SU-DHL-6 (cell line): ENCODE results near the gene SORCS2.

Source experiments
- H2AFZ ChIP-seq: fragments of 200-600 bp; sonication (generic); 2 replicates; pipeline ENCODE4 v1.6.1; 2014; ENCODE audit warnings: low read depth, mild to moderate bottlenecking, moderate library complexity, mixed read lengths, antibody characterized with exemption, low read length; ENCODE audit not compliant: severe bottlenecking
- H3F3A ChIP-seq: fragments of 200-600 bp; shearing (Covaris generic); 2 replicates; pipeline ENCODE4 v1.6.0; 2016; ENCODE audit warnings: antibody characterized with exemption, mild to moderate bottlenecking; ENCODE audit not compliant: insufficient read depth
- H3K27ac ChIP-seq: fragments of 200-600 bp; sonication (generic); 2 replicates; pipeline ENCODE4 v1.5.1; 2016; ENCODE audit warnings: low read depth, mild to moderate bottlenecking, low read length, moderate library complexity, mixed read lengths
- H3K27me3 ChIP-seq: fragments of 200-600 bp; sonication (generic), shearing (Covaris generic); 2 replicates; pipeline ENCODE4 v1.6.0; 2014; ENCODE audit warnings: mild to moderate bottlenecking, low read length
- H3K36me3 ChIP-seq: fragments of 200-600 bp; sonication (generic); 2 replicates; pipeline ENCODE4 v1.6.1; 2014; ENCODE audit warnings: mild to moderate bottlenecking, low read length, mixed read lengths
- H3K4me2 ChIP-seq: fragments of 300-600, 200-600 bp; shearing (Covaris generic), sonication (generic); 2 replicates; pipeline ENCODE4 v1.6.0; 2014; ENCODE audit warnings: low read length, low read depth, mild to moderate bottlenecking; ENCODE audit not compliant: poor library complexity, severe bottlenecking
- H3K4me3 ChIP-seq: fragments of 200-600 bp; sonication (generic); 2 replicates; pipeline ENCODE4 v1.5.1; 2014; ENCODE audit warnings: antibody characterized with exemption, low read length, mild to moderate bottlenecking, mixed read lengths; ENCODE audit not compliant: insufficient read depth, poor library complexity, severe bottlenecking
- H3K79me2 ChIP-seq: fragments of 200-600 bp; sonication (generic); 2 replicates; pipeline ENCODE4 v1.6.1; 2014; ENCODE audit warnings: mild to moderate bottlenecking, low read length, moderate library complexity; ENCODE audit not compliant: insufficient read depth
- H3K9ac ChIP-seq: fragments of 200-600 bp; sonication (generic); 2 replicates; pipeline ENCODE4 v1.7.0; 2014; ENCODE audit warnings: mild to moderate bottlenecking, low read length
- H3K9me2 ChIP-seq: fragments of 200-600 bp; sonication (generic); replicated peaks from 2 replicates; pipeline ENCODE4 v1.6.1; 2014; ENCODE audit warnings: low read length; ENCODE audit not compliant: insufficient read depth
- H3K9me3 ChIP-seq: fragments of 200-600 bp; sonication (generic); 2 replicates; pipeline ENCODE4 v1.6.1; 2014; ENCODE audit warnings: low read length, mixed read lengths; ENCODE audit not compliant: insufficient read depth
- H4K20me1 ChIP-seq: fragments of 200-600 bp; sonication (generic); 2 replicates; pipeline ENCODE4 v1.6.1; 2014; ENCODE audit warnings: low read depth, mild to moderate bottlenecking, antibody characterized with exemption, low read length, moderate library complexity, mixed read lengths
- EZH2phosphoT487 ChIP-seq: fragments of 200-600 bp; sonication (generic), shearing (Covaris generic); conservative IDR thresholded peaks from 2 replicates; pipeline ENCODE4 v1.6.1; 2018; ENCODE audit warnings: mild to moderate bottlenecking, antibody characterized with exemption, low read length, moderate library complexity, mixed read lengths
- TF ChIP-seq, protein P1 (sequence below): fragments of 200-600 bp; sonication (generic); IDR thresholded peaks from one replicate; pipeline ENCODE4 v1.5.1; 2017; ENCODE audit warnings: antibody characterized with exemption, mild to moderate bottlenecking, low read length, moderate library complexity; ENCODE audit not compliant: insufficient read depth, poor library complexity, severe bottlenecking

Gene SORCS2

DNA sequence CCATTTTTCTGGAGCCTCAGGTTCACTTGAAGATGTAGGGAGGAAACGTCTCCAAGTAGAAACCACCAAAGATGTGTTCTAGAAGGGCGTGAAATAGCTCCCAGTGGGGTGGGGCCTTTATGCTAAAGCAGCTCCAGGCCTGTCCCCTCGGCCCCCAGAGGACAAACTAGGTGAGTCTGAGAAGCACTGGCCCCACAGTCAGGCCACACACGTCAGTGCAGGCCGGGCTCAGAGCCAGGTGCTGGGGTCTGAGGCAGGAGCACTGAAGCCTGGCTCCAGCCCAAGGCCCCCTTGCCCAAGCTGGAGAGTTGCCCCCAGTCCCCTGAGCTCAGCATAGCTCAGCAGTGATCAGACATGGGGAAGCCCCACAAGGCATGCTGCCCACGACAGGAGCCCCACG lies 337.7 kb downstream of the SORCS2 start:
- Histone ChIP-seq H3K27ac (no peak overlapping the region), H3K79me2 (no peaks in the 10 kb centered on the region), H3K9me2 (no peaks in the 10 kb centered on the region), H2AFZ (no peak overlapping the region), H3K9ac (no peak overlapping the region), H4K20me1 (no peaks in the 10 kb centered on the region), H3K9me3 (no peaks in the 10 kb centered on the region), H3K36me3 (no peaks in the 10 kb centered on the region), H3K27me3 (no peaks in the 10 kb centered on the region), H3K4me3 (no peak overlapping the region), H3K4me2 (no peak overlapping the region), H3F3A (no peaks in the 10 kb centered on the region)
- no peak for TF ChIP-seq EZH2phosphoT487
- TF ChIP-seq, protein P1, sequence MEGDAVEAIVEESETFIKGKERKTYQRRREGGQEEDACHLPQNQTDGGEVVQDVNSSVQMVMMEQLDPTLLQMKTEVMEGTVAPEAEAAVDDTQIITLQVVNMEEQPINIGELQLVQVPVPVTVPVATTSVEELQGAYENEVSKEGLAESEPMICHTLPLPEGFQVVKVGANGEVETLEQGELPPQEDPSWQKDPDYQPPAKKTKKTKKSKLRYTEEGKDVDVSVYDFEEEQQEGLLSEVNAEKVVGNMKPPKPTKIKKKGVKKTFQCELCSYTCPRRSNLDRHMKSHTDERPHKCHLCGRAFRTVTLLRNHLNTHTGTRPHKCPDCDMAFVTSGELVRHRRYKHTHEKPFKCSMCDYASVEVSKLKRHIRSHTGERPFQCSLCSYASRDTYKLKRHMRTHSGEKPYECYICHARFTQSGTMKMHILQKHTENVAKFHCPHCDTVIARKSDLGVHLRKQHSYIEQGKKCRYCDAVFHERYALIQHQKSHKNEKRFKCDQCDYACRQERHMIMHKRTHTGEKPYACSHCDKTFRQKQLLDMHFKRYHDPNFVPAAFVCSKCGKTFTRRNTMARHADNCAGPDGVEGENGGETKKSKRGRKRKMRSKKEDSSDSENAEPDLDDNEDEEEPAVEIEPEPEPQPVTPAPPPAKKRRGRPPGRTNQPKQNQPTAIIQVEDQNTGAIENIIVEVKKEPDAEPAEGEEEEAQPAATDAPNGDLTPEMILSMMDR = no peak

DNA sequence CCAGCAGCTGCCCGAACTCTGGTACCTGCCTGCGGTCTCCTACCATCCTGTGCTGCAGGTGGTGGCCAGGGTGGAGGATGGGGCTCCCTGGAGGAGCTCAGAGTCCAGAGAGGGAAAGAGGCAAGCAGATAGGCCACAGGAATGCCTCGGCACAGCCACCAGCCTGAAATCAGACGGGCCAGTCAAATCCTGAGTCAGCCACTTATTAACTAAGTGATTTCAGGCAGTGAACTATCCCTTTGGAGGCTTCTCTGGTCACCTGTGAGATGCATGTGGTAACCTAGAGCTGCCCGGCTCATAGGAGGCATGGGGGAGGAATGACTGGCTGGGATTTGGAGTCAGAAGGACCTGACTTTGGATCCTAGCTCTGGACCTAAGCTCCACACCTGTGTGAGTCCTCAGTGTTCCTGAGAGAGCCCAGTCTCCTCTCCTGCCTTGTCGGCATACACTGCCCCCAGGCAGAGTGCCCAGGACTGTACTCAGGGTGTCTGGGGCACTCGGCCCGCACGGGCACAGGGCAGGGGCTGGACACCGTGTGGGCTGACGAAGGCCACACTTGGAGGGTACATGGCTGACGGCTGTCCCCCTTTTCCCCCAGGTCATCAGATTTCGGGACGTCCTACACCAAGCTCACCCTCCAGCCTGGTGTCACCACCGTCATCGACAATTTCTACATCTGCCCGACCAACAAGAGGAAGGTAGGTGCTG lies 338.7 kb downstream of the SORCS2 start:
- H3K36me3 ChIP-seq = no peaks in the 10 kb centered on the region
- no peak overlapping the region for H3K4me2 ChIP-seq
- H3K79me2 ChIP-seq = no peaks in the 10 kb centered on the region
- no peaks in the 10 kb centered on the region for H3K27me3 ChIP-seq
- no peak overlapping the region for H2AFZ ChIP-seq
- H3K9ac ChIP-seq = no peak overlapping the region
- no peaks in the 10 kb centered on the region for H3K9me3 ChIP-seq
- no peaks in the 10 kb centered on the region for H3F3A ChIP-seq
- H3K9me2 ChIP-seq = no peaks in the 10 kb centered on the region
- H3K27ac ChIP-seq = no peak overlapping the region
- H3K4me3 ChIP-seq = no peak overlapping the region
- no peaks in the 10 kb centered on the region for H4K20me1 ChIP-seq
- TF ChIP-seq, protein P1 = no peak

DNA sequence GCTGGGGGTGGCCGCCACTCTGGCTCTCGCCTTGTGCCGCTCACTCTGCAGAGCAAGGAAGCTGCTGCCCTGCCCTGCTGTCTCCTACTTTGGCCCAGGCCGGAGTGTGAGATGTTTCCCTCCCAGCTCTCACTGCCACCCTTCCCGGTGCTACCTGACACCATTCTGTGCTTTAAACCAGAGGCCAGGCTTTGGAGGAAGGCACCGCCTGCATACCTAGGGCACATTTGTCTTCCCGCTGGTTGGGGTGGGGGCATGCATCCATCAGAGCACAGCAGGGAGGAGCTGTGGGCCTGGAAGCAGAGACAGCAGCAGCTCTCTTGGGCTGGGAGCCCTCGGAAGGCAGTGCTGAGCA lies 339.3 kb downstream of the SORCS2 start:
- Histone ChIP-seq H3K36me3 (no peaks in the 10 kb centered on the region), H3K9me2 (no peaks in the 10 kb centered on the region), H3K4me2 (no peak overlapping the region), H3K9me3 (no peaks in the 10 kb centered on the region), H3K79me2 (no peaks in the 10 kb centered on the region), H3F3A (no peaks in the 10 kb centered on the region), H3K27ac (no peak overlapping the region), H3K9ac (no peak overlapping the region), H3K4me3 (no peak overlapping the region), H2AFZ (no peak overlapping the region), H4K20me1 (no peaks in the 10 kb centered on the region), H3K27me3 (no peaks in the 10 kb centered on the region)
- TF ChIP-seq EZH2phosphoT487 = no peak
- TF ChIP-seq, protein P1 = no peak
